Measurements from ENCODE around the gene CUX1.

DNA sequence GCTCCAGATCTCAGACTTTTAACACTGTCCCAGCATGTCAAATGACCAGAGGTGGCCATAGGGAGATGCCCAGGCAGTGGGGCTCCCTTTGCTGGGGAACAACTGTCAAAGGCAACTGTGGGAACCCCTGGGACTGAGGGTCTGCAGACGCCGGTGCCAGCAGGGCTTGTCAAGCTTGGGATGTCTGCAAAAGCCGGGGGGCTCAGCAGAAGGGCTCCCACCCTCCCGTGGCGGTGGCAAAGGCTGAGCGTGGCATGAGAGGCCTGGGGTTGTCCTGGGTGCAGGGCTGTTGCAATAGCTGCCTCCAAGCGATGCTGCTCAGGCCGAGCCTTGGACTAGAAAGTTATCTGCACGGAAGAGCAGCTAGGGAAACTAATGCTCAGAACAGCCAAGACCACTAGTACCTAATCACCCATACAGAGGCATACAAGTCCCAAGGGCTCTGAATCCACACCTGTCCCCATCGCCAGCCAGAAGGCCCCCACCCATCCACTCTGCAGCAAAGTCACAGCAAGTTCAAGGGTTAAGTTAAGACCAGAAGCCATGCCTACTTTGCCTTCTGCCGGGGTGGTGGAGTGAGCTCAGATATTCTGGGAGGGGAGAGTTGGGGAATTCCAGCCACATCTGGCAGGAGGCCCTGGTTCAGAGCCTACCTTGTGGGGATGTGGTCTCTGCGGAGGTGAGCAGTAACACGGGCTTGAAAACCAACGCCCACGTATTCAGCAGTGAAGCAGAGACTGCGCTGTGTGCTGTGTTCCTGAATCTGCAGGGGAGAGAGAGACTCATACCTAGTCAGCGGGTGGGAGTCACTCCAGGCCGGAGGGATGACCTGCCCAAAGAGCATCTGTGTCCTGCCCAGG, 473.9 kb downstream of the CUX1 start:
- TF ChIP-seq GATA2 (IDR thresholded peaks at IDR 0.05; ENCODE audit: low read depth, low read length) = no peak
- TF ChIP-seq GATA3 (IDR thresholded peaks at IDR 0.05; ENCODE audit: low read depth, low read length) = no peak

Data from SH-SY5Y (cell line).